ENCODE measurements around the gene NPL. TPM values are rescaled to one million over a fixed set of nuclear protein-coding genes. Genes with fewer than 3 reads are reported as not detected.
A peak's percentile ranks its signal among the peaks of the same experiment; 100 is the strongest.

The NPL gene, protein sequence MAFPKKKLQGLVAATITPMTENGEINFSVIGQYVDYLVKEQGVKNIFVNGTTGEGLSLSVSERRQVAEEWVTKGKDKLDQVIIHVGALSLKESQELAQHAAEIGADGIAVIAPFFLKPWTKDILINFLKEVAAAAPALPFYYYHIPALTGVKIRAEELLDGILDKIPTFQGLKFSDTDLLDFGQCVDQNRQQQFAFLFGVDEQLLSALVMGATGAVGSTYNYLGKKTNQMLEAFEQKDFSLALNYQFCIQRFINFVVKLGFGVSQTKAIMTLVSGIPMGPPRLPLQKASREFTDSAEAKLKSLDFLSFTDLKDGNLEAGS
- 3.0 and 4.6 TPM in 2 replicates for total RNA-seq

DNA sequence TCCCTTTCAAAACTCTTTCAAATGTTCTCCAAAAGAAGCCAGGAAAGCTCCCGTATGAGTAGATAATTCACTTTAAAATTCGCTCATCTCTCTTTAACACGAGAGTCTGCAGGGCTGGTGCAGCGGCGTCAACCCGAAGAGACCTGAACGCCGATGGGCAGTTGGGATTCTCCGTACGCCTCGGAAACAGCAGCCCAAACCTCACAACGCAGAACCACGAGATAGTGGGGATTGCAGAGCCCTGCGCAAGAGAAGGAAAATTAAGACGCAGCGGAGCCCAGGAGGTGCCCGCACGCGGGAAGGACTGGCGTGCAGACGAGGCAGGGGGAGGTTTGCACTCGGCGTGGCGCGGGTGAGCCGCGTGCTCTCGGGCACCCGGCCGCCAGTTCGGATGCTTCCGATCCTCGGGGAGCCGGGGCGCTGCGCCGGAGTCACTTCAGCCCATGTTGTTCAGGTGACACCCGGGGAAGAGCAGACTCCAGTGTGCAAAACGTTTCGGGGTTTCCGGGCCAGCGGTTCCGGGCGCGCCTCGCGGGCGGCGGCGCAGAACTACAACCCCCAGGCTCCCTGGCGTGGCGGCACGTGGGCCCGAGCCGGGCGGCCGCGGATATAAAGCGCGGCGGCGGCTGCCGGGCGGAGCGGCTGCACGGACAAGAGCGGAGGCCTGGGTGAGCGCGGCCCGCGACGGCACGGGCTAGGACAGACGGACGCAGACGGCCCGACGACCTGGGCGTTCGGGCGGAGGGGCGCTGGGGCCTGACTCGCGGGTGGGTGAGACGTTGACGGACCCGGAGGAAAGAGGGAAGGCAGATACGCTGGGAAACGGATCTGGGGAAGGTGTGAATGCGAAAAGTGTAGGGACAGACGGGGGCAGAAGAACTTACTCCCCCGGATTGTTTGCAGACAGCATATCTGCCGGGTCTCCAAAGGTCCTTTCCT lies at the start of gene NPL:
NPL (plus strand) TSS at position 636 of the 939 bp plus-strand sequence. CDS start 4,599 bp downstream, outside the sequence.
- no peaks in the 10 kb centered on the region for H3K9me3 Mint-ChIP-seq
- intact Hi-C loops (cut with micrococcal nuclease): loop anchor here (1.0 to 10.0 kb wide), 3 partner anchors 50 to 702 kb away; partner anchors contain the start of gene DHX9
- peaks cover 6% of the 10 kb centered on the region for H3K4me1 Mint-ChIP-seq (ENCODE audit: low read depth)
- peak; percentile 82 for DNase-seq (ENCODE audit: low spot score)
- H3K27me3 Mint-ChIP-seq (ENCODE audit: low read depth): peaks cover 23% of the 10 kb centered on the region
- no peaks in the 10 kb centered on the region for H3K36me3 Mint-ChIP-seq (ENCODE audit: low read depth)
- H3K27ac Mint-ChIP-seq: no peak within 1 kb of the TSS
- peak within 1 kb of the TSS; percentile 86 for H3K4me3 Mint-ChIP-seq (ENCODE audit: low read depth)

DNA sequence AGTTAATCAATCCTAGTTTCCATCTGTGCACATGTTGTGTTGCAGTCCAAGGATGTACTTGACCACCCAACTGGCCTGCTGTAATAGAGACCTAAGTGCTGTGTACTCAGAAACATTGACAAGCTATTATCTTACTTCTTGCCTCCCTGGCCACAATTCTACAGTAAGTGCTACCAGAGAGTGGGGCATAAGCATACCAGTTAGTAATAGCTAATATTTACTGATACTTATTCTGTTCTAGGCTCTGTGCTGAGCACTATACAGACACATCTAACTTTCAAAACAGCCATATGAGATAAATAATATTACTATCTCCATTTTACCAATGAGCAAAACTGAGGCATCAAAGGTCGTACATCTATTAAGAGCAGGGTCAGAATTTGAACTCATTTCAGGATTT lies 49.5 kb upstream of the NPL start:
- peaks cover 5% of the 10 kb centered on the region for H3K27me3 Mint-ChIP-seq (ENCODE audit: low read depth)
- intact Hi-C loops (cut with micrococcal nuclease): no loop called here
- H3K27ac Mint-ChIP-seq: no peak overlapping the region
- H3K36me3 Mint-ChIP-seq (ENCODE audit: low read depth): no peaks in the 10 kb centered on the region
- H3K4me3 Mint-ChIP-seq (ENCODE audit: low read depth): no peak overlapping the region
- H3K4me1 Mint-ChIP-seq (ENCODE audit: low read depth): no peaks in the 10 kb centered on the region
- H3K9me3 Mint-ChIP-seq: no peaks in the 10 kb centered on the region
- DNase-seq (ENCODE audit: low spot score): no peak

DNA sequence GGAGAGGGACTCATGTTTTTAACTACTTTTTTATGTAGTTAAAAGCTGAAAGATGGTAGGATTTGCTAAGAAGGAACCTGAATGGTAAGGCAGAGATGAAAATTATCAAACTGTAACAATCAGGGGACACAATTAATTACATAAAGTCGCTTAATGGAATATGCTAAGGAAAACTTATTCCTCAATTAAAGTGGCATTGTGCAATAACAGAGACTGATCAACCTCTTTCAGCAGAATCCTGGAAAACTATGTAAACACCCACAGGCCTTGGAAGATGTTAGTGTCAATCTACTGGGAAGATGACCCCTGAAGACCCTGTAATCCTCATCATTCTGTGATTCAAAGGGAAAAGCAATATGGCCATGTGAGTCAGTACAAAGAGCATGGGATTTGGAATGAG lies 46.8 kb upstream of the NPL start:
- no peaks in the 10 kb centered on the region for H3K9me3 Mint-ChIP-seq
- H3K27me3 Mint-ChIP-seq (ENCODE audit: low read depth): peaks cover 18% of the 10 kb centered on the region
- H3K36me3 Mint-ChIP-seq (ENCODE audit: low read depth): no peaks in the 10 kb centered on the region
- no peak overlapping the region for H3K27ac Mint-ChIP-seq
- intact Hi-C loops (cut with micrococcal nuclease): no loop called here
- DNase-seq (ENCODE audit: low spot score): no peak
- H3K4me3 Mint-ChIP-seq (ENCODE audit: low read depth): no peak overlapping the region
- H3K4me1 Mint-ChIP-seq (ENCODE audit: low read depth): no peaks in the 10 kb centered on the region

DNA sequence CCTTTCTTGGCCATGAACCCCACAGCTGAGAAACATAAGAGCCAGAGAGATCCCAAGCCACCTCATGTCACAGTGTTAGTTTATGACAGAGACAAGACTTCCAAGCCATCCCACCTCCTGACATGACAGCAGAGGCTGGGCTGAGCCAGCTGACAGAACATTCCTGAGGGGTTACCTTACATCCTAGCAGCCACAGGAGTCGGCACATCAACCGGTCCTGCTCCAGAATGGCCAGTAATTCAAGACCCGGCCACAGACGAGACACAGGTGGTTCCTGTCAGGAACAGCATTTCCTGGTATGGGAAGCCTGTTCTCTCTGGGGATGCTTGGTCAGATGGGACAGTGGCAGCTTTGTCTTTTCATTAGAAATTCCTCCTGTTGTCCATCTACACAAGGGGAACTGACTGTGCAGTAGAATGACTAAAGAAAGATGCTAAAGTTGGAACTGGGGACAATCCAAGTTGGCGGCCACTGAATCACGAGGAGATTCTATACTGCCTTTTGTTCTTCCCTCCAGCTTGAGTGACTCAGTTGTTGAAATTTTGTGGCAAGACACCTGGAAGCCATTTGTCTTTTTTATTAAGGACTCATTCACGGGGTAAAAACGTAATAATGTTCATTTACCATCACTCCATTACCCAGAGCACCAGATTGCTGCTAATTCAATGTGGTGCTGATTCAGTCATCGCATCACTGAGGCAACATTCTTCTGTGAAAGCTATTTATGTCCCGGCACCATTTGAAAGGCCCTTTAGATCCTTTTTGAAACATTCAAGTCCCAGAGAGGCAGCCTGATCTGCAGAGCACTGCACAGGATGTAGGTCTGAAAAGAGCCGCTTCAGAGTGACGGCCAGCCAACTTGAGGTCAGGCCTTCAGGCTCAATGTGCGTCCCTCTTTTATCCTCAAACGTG lies 37.2 kb upstream of the NPL start:
- Mint-ChIP-seq H3K27ac (no peak overlapping the region), H3K9me3 (no peaks in the 10 kb centered on the region), H3K4me3 (ENCODE audit: low read depth) (no peak overlapping the region), H3K4me1 (ENCODE audit: low read depth) (peaks cover 4% of the 10 kb centered on the region), H3K27me3 (ENCODE audit: low read depth) (peaks cover 29% of the 10 kb centered on the region), H3K36me3 (ENCODE audit: low read depth) (no peaks in the 10 kb centered on the region)
- intact Hi-C loops (cut with micrococcal nuclease): no loop called here
- DNase-seq (ENCODE audit: low spot score): no peak

DNA sequence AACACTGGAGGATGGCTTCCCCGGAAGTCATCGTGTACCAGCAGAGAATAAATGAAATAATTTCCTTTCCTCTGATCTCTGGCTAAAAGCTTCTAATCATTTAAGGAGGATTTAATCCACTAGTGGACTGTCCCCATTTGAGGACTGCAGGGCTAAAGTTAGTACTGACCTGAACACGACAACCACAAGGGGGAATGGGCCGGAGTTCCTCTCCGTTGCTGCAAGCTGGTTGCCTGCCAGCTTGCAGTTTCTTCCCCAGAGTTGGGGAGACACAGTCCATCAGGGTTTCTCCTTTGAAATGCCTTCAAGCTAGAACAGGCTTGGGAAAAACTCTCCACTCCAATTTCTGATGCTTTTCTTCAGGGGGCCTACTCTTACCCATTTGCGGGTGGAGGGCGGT lies 35.5 kb upstream of the NPL start:
- Mint-ChIP-seq H3K4me1 (ENCODE audit: low read depth) (peaks cover 4% of the 10 kb centered on the region), H3K4me3 (ENCODE audit: low read depth) (no peak overlapping the region), H3K9me3 (no peaks in the 10 kb centered on the region), H3K36me3 (ENCODE audit: low read depth) (no peaks in the 10 kb centered on the region), H3K27ac (no peak overlapping the region), H3K27me3 (ENCODE audit: low read depth) (peaks cover 19% of the 10 kb centered on the region)
- DNase-seq (ENCODE audit: low spot score): no peak
- intact Hi-C loops (cut with micrococcal nuclease): no loop called here

DNA sequence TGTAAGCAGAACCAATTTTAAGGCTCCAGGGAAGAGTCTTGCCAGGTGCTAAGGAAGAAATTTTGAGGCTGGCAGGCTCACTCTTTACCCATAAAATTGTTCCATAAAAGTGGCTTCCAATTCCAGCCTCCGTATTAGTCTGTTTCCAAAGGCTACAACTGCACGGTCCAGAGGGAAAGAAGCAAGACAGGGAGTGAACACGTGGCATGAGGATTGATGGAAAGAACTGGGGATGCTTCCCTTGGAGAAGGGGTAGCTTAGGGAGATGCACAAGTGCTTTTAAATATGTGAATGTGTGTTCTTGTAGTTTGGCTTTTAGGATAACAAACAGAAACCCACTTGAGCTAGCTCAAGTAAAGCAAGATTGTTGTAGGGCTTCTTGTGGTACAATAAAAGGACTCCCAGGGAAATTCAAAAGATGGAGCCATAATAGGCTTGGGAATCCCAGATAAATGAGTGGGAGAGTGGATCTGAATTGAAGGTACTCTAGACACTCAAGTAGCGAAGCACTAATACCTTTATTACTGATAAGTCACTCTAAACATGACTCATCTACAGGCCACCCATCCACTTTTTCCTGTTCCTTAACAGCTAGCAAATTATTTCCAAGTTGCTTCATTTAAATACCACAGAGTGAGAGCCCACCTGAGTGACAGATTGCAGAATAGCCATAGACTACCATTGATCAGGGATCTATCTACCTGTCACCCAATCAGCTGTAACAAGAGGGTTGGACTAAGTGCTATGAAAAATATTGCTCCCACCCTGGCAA lies 34.8 kb upstream of the NPL start:
- DNase-seq (ENCODE audit: low spot score): no peak
- H3K27me3 Mint-ChIP-seq (ENCODE audit: low read depth): peaks cover 16% of the 10 kb centered on the region
- H3K36me3 Mint-ChIP-seq (ENCODE audit: low read depth): no peaks in the 10 kb centered on the region
- H3K4me3 Mint-ChIP-seq (ENCODE audit: low read depth): no peak overlapping the region
- H3K9me3 Mint-ChIP-seq: no peaks in the 10 kb centered on the region
- intact Hi-C loops (cut with micrococcal nuclease): no loop called here
- peaks cover 4% of the 10 kb centered on the region for H3K4me1 Mint-ChIP-seq (ENCODE audit: low read depth)
- H3K27ac Mint-ChIP-seq: no peak overlapping the region

DNA sequence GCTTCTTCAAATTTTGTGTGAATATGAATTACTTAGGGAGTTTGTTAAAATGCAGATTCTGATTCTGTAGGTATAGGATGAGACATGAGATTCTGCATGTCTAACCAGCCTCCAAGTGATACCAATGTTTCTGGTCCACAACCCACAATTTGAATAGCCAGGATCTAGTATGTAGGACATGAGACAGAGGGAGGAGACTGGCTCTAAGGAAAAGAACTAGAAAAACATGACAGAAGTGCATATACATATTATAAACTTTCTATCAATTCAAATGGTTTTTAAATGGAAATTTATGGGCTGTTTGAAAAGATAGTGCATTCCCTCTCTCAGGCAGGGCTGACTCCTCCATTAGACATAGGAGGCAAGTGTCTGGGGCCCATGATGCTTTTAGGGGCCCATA lies 33.9 kb upstream of the NPL start:
- Mint-ChIP-seq H3K27ac (no peak overlapping the region), H3K4me1 (ENCODE audit: low read depth) (peaks cover 4% of the 10 kb centered on the region), H3K27me3 (ENCODE audit: low read depth) (peaks cover 16% of the 10 kb centered on the region), H3K36me3 (ENCODE audit: low read depth) (no peaks in the 10 kb centered on the region), H3K4me3 (ENCODE audit: low read depth) (no peak overlapping the region), H3K9me3 (no peaks in the 10 kb centered on the region)
- no peak for DNase-seq (ENCODE audit: low spot score)
- intact Hi-C loops (cut with micrococcal nuclease): no loop called here

DNA sequence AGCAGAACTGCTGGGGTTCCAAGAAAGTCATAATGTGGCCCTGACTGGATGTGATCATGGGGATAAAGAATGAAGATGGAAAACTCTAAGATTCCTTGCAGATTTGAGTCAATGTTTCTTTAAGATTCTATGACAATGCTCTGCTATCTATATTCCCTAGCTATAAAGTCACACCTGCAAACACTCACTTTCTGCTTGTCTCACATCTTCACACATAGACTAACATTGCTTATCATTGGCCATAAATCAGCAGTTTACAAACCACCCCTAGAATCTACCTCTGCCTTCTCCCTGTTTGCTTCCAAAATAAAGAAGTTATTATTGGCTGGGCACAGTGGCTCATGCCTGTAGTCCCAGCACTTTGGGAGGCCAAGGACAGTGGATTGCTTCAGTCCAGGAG lies 33.1 kb upstream of the NPL start:
- intact Hi-C loops (cut with micrococcal nuclease): no loop called here
- peaks cover 12% of the 10 kb centered on the region for H3K27me3 Mint-ChIP-seq (ENCODE audit: low read depth)
- H3K4me1 Mint-ChIP-seq (ENCODE audit: low read depth): no peaks in the 10 kb centered on the region
- no peaks in the 10 kb centered on the region for H3K9me3 Mint-ChIP-seq
- H3K27ac Mint-ChIP-seq: no peak overlapping the region
- no peak overlapping the region for H3K4me3 Mint-ChIP-seq (ENCODE audit: low read depth)
- DNase-seq (ENCODE audit: low spot score): no peak
- H3K36me3 Mint-ChIP-seq (ENCODE audit: low read depth): no peaks in the 10 kb centered on the region

DNA sequence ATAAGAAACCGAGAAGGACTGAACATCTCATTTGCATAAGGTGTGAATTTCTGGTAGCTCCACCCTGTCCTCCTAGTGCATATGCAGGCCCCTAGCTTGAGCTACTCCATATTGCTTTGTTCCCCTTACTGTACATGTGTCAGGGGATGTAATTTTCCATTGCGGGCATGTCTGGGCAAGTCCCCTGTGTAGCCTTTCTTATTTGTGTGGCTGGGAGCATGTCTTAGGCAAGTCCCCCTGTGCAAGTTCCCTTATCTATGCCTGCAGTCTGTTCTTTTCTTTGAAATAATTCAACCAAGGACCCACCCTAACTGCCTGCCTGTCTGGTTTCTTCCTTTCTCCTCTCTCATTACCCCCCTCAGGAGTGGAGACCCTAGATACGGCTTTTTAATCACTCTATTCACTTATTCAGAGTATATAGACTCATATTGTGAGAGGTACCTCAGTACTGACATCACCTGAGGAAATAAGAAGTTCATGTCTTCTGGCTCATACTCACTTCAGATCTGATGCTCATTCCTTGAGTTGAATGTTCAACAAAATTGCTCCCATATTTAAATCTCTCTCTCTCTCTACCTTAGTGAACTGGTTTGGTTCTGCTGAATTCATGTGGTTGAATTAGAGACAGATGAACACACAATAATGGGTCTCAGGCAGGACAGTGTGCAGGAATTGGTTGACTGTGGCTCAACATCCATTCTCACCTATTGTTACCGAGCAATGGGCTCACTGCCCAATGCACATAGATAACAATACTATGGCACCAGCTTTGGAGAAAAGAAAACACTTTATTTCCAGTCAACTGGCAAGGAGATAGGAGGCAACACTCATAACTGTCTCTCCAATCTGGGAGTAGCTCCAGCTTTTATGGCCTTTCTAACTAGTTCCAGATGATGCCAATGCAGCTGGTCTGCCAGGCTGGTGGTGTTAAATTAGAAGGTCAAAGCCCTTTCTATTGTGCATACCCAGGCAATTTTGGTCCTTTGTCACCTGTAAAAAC lies 27.9 kb upstream of the NPL start:
- Mint-ChIP-seq H3K36me3 (ENCODE audit: low read depth) (no peaks in the 10 kb centered on the region), H3K4me1 (ENCODE audit: low read depth) (no peaks in the 10 kb centered on the region), H3K9me3 (peaks cover 6% of the 10 kb centered on the region), H3K27ac (no peak overlapping the region), H3K4me3 (ENCODE audit: low read depth) (no peak overlapping the region), H3K27me3 (ENCODE audit: low read depth) (peaks cover 10% of the 10 kb centered on the region)
- no peak for DNase-seq (ENCODE audit: low spot score)
- intact Hi-C loops (cut with micrococcal nuclease): no loop called here

DNA sequence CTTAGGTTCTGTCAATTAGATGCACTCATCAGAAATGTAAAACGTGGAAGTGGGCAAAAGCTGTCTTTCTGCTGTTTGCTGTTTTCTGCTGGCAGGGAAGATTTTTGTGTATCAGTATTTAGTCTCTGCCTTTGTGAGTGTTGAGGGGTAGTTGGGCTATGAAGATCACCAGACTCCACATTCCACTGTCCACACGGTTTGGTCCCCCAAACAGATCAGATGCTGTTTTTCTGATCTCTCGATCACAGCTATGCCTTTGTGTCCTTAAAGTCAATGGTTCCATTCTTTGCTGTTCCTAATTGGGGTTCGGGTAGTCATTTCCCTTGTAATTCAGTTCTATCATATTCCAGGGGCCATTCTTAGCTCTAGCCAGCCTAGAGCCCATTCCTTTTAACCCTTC lies 27.0 kb upstream of the NPL start:
- intact Hi-C loops (cut with micrococcal nuclease): no loop called here
- Mint-ChIP-seq H3K36me3 (ENCODE audit: low read depth) (no peaks in the 10 kb centered on the region), H3K4me1 (ENCODE audit: low read depth) (no peaks in the 10 kb centered on the region), H3K27me3 (ENCODE audit: low read depth) (peaks cover 10% of the 10 kb centered on the region), H3K27ac (no peak overlapping the region), H3K4me3 (ENCODE audit: low read depth) (no peak overlapping the region), H3K9me3 (peaks cover 6% of the 10 kb centered on the region)
- DNase-seq (ENCODE audit: low spot score): no peak

DNA sequence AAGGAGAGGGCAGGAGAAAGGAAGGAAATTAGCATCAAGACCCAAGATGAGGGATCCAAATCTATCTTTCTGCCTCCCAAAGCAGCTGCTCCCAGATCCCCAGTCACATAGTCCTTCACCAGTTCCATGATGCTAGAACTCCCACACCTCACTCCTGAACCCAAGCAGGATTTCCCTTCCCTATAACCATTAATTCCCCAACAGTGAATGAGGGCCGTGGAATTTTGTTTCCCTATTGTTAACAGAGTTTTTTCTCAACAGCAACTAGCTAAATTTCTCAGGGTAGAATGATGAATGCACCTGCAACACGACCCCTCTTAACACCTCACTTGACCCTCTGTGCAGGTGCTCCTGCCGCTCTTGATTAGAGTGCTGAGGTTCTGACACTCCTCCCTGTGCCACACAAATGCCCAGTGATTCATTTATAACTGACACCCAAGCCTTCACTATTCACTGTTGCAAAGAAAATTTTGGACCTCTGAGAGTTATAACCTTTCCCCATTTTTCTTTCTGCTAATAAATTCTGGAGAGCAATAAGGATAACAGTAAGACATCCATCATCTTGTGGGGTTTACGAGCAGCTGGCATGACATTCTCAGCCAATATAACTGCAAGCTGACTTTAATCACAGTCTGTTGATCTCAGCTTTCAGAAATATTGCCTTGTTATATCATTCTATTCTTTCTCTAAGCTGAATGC lies 25.4 kb upstream of the NPL start:
- Mint-ChIP-seq H3K4me3 (ENCODE audit: low read depth) (no peak overlapping the region), H3K27me3 (ENCODE audit: low read depth) (peaks cover 11% of the 10 kb centered on the region), H3K9me3 (peaks cover 6% of the 10 kb centered on the region), H3K36me3 (ENCODE audit: low read depth) (no peaks in the 10 kb centered on the region), H3K4me1 (ENCODE audit: low read depth) (no peaks in the 10 kb centered on the region), H3K27ac (no peak overlapping the region)
- intact Hi-C loops (cut with micrococcal nuclease): no loop called here
- no peak for DNase-seq (ENCODE audit: low spot score)

All from activated T-helper 2 cell treated with anti-CD3 and anti-CD28 coated beads, Interferon-gamma antibody, Interleukin-2, Interleukin-4, amounts not matched to agents 10 μg/mL and 5 μg/mL and 100 μg/mL, durations not matched to agents 14 hours and 24 hours and 36 hours (primary cell).